ENCODE measurements around the gene APOBEC4.

APOBEC4 gene

GRCh38 chr1:183600136-183600535 lies 53.0 kb downstream of the APOBEC4 start:
- DNase-seq: peak; percentile 97

GRCh38 chr1:183598386-183598785 lies 54.7 kb downstream of the APOBEC4 start:
- DNase-seq: no peak

- DNase-seq: no peak
Measured at GRCh38 chr1:183597656-183598347, 55.3 kb downstream of the APOBEC4 start.

- no peak for DNase-seq
Measured at GRCh38 chr1:183596500-183596899, 56.6 kb downstream of the APOBEC4 start.
